ENCODE data around the gene AMER3.
"Not testable (repeated sequence)": the region's sequence is repeated elsewhere in the genome, so short reads cannot be mapped to it uniquely, and the experiment has no call there.

The AMER3 gene, protein sequence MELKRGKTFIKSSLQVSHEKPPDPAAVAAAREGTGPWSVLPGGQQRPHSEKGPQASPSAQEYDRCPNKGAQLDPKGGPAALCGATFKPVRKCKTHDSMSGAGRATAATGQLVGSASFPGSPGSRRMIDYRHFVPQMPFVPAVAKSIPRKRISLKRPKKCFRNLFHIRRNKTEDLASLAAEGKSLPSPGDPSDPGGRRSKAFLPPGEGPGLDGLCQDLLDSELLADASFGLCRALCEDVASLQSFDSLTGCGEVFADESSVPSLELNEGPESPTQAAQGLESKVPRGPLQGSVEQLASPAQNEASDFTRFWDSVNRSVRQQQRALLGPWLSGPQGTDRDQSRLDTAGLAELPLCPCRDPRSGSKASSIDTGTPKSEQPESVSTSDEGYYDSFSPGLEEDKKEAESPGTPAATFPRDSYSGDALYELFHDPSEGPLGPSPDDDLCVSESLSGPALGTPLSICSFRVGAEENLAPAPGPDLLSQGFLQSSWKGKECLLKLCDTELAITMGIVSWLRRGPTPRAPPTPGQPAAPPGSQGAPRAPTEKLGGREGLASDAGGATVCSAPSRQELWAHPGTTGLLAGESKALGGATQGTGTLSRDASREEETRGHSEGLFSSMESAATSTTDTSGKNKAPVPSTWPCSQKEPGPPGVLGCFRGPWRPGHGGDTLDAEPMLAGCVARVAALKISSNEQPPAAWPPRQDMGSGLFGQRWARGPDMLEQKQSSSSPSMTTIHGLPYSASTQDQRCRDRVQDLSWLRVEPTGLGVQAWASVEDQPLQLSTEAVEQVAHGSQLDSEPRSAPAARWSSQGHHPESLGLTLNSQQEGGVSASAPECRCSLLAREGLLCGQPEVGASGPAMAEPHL

DNA sequence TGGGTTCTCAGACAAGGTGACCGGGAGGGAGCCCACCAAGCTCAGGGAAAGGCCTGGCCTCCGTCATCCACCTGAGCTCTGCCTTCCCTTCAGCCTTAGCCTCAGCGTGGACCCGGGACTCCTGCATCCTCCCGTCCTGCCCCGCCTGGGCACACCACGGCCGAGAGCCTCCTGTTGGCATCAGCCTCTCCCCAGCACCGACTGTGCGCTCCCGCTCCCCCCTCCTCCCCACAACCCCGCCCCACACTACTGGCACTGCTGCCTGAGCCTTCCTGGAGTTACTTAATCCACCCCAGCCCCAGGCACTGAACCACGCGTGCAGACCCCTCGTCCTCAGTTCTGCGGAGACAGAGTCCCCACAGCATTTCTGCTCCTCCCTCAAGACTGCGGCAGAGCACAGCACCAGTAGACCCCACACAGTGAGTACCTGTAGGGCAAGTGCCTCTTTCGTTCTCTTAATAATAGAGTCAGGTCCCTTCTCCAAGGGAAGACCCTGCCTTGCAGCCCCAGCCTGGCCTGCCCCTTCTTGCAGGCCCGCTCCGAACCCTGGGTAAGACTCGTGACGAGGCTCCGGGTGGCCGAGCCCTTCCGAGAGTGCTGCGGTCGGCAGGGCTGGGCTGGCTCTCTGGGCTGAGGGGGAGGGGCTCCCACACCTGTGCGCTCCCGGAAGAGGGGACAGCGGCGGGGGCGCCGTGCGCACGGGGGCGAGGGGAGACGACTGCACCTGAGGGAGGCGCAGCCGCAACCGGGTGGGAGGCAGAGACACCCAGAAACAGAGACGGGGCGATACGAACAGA, at the start of gene AMER3:
TSS of gene AMER3 (plus strand) at position 285 of the 797 bp plus-strand sequence. CDS start 6,533 bp downstream, outside the sequence.
- peak; percentile 69 for DNase-seq

DNA sequence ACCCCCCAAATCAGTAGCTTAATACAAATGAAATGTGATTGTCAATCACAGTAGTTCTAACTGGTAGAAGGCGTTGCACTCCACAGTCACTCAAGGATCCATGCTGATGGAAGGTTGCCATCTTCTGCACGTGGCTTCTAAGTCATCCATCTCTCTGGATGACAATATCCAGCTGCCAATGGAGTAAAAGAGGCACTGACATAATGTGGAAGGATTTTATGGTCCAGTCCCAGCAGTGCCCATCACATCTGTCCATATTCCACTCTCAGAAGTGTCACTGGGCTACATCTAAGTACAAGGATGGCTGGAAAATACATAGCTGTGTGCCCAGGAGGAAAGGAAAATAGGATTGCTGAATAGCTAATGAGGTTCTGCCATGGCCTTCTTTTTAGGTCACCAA, 40.5 kb upstream of the AMER3 start:
- DNase-seq = not testable (repeated sequence)

DNA sequence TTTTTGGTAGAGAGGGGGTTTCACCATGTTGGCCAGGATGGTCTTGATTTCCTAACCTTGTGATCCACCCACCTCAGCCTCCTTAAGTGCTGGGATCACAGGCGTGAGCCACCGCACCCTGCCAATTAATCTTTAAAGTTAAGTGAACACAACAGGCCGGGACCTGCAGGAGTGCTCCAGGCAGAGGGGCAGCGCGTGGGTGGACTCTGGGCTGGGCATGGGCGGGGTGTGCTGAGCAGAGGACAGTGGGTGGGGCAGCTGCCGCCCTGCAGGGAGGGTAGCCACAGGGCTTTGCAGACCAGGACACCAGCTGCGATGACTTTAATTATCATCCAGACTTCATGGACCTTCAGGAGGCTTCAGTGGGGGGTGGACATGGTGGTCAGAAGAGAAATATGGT, 35.3 kb upstream of the AMER3 start:
- DNase-seq = no peak

DNA sequence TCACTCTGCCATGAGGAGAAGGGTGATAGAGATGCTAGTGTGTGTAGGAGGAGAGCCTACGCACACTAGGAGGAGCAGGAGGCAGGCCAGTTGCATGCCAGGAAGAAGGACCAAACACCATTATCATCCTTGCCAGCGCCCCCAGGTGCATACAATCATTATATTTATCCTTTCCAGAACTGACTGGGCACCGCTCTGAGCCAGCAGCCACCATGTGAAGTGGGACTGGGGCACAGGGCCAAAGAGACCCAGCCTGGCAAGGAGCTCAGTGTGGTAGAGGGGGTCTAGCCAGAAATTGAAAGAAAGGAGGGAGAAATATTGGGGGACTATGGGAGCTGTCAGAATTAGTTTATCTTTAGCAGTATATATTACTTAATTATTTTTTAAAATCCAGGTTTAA, 34.8 kb upstream of the AMER3 start:
- no peak for DNase-seq

DNA sequence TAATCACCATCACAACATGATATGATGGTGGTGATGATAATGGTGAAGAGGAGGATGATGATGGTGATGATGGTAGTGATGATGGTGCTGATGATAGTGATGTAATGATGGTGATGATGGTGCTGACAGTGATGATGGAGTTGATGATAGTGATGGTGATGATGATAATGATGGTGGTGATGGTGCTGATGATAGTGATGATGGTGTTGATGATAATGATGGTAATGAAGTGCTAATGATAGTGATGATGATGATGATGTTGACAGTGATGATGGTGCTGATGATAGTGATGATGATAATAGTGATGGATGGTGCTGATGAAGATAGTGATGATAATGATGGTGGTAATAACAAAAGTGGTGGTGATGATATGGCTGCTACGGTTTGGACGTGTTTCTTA, 30.9 kb upstream of the AMER3 start:
- no peak for DNase-seq

DNA sequence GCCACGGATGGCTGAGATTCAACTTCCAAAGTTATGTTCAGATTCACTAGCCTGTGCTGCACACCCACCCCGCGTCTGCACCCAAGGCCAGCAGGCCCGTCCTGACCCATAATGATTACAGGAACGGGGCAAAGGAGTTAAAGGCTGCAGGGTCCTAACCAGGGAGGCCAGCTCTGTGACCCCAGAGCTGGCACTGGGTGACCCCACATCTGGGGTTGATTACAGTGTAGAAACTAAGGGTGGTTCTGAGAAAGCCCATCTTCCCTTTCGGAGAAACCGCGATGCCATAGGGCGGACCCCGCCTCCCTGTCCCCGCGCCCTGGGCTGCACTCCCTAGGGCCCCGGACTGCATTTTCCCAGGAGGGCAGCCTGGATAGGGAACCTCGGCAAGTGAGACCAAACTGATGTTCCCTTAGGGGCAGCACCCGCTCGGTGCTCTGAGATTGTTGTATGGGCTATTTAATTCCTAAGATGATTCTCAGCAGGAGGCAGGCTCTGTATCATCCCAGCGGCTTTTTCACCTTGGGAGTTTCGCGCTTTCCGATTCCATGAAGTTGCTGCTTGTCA, 28.6 kb upstream of the AMER3 start:
- DNase-seq = no peak

DNA sequence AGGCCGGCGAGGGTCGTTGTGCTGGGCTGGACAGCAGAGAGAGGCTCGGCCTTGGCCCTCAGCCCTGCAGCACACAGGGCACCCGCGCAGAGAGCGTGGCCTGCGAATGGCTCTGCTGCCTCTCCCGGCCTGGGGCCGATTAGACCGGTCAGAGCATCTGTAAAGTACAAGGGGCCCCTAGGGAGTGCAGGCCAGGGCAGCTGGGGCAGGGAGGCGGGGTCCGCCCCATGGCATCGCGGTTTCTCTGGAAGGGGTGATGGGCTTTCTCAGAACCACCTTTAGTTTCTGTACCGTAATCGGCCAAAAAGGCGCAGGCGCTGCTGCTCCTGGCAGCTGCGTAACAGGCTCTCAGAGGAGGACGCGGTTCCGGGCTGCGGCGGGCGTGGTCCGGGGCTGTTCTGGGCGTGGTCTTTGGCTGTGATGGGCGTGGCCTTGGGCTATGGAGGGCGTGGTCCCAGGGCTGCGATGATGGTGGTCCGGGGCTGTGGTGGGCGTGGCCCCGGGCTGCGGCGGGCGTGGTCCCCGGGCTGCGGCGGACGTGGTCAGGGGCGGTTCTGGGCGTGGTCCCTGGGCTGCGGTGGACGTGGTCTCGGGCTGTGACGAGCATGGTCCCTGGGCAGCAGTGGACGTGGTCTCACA, 27.9 kb upstream of the AMER3 start:
- DNase-seq = no peak

DNA sequence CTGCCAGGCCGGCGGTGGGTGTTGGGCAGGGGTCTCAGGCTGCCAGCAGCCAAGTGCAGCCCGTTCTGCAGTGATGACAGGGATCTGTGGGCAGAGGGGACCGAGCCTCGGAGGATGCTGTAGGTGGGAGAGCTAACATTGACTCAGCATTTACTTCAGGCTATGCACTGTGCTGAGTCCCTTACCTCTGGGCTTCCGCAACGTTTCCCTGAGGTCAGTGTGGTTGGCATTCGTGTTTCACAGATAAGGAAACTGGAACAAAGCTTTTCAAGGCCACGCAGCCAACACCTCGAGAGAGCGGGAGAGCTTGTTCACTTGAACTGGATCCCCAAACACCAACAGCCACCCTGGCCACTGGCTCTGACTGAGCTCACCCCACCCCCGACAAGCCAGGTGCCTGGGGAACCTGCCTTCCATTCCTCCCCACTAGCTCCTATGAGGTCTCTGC, 27.3 kb upstream of the AMER3 start:
- peak; percentile 12 for DNase-seq

DNA sequence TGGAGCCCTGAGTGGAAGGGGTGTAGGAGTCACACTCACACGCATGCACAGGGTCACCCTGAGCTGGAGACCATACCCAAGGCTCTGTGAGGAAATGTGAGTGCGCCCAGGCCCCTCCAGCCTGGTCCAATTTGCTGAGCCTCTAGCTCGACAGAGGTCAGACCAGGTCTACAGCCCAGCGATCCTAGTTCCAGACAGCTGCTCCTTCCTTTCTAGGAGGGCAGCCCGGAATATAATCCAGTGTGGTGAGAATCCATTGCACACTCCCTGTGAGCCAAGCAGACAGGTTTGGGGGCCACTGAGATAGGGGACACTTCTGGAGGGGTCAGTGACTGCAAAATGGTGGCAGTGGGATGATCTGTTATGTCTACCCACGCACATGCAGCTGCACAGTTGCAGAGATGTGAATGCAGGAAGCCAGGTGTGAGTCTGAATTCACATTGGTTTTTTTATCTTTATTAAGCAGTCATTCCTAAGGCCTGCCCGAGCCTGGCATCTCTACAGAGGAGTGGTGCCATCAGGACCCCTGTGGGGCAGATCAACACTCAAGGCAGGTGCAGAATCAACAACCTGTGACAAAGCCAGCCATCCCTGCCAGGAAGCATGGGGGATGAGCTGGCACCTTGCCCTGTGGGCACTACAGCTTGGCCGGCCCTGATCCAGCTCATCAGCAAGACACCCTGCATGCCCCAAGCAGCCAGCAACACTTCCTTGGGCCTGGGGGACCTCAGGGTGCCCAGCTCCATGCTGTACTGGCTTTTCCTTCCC, 26.6 kb upstream of the AMER3 start, which contains the start of gene GPR148:
TSS of gene GPR148 (plus strand) at position 522 of the 768 bp plus-strand sequence. CDS start at position 604, 82 bp downstream.
- peak; percentile 94 for DNase-seq

DNA sequence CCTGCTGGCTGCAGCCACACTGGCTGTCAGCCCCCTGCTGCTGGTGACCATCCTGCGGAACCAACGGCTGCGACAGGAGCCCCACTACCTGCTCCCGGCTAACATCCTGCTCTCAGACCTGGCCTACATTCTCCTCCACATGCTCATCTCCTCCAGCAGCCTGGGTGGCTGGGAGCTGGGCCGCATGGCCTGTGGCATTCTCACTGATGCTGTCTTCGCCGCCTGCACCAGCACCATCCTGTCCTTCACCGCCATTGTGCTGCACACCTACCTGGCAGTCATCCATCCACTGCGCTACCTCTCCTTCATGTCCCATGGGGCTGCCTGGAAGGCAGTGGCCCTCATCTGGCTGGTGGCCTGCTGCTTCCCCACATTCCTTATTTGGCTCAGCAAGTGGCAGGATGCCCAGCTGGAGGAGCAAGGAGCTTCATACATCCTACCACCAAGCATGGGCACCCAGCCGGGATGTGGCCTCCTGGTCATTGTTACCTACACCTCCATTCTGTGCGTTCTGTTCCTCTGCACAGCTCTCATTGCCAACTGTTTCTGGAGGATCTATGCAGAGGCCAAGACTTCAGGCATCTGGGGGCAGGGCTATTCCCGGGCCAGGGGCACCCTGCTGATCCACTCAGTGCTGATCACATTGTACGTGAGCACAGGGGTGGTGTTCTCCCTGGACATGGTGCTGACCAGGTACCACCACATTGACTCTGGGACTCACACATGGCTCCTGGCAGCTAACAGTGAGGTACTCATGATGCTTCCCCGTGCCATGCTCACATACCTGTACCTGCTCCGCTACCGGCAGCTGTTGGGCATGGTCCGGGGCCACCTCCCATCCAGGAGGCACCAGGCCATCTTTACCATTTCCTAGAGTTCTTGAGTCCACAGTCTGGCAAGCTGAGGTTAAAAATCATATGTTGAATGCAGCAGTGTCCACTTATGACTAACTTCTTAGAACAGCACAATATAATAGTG, 25.7 kb upstream of the AMER3 start:
- DNase-seq = peak; percentile 73

DNA sequence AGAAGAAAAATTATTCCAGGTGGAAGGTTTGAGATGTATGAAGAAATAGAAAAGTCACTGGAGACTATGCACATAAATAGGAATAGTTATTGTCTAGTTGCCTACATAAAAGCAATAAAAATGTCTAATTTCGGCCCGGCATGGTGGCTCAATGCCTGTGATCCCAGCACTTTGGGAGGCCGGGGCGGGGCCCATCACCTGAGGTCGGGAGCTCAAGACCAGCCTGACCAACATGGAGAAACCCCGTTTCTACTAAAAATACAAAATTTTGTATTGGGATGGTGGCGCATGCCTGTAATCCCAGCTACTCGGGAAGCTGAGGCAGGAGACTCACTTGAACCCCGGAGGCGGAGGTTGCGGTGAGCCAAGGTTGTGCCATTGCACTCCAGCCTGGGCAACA, 23.1 kb upstream of the AMER3 start:
- DNase-seq = not testable (repeated sequence)

DNA sequence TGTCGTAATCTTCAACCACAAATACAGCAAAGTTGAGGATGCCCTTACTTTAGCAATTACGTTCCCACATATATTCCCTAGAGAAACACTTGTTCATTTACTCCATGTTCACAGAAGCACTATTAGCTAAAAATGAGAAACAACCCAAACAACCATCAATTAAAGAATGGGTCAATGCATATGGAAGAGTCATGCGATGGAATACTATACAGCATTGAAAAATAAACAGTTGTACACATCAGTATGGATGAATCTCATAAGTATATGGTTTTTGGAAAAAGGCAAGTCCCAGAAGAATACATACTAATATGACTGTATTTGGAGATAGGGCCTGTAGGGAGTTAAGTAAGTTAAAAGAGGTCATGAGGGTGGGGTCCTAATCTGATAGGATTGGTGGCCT, 20.1 kb upstream of the AMER3 start:
- DNase-seq = no peak

DNA sequence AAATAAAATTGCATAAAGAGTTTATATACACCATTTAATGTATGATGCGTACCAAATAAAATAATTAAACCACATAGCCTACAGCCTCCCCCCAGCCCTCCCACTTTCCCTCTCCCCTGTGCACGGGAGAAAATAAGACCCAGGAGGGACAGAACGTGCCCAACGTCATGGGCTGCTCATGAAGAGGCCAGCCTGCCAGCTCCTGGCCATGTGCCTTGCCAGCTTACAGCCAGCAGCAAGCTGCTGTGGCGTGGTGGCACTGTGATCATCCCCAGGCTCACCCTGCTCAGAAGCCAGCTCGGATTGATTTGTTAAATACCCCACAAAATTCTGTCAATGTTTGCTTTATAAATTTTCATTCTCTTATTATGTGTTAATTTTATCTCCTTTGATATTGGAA, 18.9 kb upstream of the AMER3 start:
- DNase-seq = no peak

DNA sequence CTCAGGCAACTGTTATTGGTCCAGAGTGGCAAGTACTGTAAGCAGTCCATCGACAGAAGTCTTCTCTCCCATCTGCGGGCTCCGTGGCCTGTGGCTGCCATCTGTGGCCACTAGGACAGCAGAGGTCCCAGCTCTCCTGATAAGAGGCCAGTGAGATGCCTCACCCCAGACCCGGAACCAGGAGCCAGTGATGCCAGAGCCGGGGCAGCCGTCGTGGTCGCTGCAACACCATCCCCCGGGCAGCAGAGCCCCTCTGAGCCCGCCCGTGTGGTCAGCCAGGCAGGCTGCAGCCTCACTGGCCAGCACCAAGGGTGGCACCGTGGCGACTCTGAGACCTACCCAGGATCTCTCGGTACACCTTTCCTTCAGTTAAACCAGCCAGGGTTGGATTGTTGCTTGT, 17.7 kb upstream of the AMER3 start:
- DNase-seq = no peak

DNA sequence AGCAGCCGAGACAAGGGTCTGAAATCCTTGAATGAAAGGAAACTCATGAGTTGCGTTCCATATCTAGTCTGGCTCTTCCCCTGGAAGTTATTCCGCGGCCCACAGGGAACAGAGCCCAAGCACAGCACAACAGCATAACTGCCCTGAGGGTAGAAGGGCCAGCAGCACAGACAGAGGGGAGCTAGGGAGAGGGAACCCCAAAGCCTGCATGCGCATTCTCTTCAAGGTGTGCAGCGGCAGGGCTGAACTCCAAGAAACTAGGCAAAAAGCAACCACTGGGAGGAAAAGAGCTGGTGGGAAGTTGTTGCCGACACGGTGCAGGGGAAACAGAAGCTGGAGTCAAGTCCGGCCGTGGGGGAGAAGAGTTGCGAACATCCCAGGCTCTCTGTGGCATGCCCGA, 14.7 kb upstream of the AMER3 start:
- DNase-seq = no peak

DNA sequence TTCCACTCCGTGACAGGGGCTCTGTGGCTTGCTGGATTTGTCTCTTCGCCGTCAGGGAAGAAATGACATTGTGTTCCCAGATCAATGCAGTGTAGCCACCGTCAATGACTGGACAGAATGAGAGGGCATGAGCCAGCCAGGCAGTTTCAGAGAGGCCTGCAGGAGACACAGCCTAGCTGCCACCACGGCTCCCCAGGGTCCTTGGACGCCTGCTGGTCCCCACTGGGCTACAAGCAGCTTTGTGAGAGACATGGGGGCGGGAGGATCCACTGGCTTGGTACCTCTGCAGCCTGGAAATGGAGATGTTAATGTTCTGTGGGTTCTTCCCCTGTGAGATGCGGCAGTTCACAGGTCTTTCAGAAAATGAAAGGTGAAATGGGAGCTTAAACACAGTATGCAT, 12.1 kb upstream of the AMER3 start:
- DNase-seq = no peak

DNA sequence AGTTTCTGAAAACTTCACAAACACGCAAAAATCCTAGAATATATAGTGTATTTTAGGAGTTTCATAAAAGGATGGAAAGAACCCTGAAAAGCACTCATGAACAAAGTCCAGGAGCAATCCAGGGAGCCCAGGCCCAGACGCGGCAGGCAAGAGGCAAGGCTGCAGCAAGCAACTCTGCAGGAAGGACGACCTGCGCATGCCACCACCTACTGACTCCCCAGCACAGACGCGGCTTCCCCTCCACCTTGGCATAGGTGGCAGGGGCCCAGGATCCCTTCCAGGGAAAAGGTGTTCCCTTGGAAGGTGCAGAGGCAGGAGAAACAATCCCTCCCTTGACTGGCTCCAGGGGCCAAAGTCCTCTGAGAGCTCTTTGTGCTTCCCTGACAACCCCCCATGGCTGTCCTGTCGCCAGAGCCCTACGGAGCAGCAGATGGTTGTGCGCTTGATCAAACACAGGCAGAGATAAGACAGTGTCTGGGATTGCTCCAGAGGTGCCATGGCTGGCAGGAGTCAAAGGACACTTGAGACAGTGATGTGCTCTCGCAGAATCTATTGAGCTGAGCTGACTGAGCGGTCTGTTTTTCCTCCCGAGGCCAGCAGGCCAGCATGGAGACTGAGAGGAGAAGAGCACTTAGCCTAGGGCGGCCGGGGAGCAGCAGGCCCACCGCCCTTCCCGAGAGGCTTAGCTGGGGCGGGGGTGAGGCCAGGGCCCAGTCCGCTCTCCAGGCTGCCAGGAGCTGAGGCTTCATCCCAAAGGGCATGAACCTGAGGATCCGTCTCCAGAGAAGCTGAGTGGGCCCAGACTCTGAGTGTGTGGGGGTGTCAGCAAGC, 10.8 kb upstream of the AMER3 start:
- DNase-seq = peak; percentile 21

DNA sequence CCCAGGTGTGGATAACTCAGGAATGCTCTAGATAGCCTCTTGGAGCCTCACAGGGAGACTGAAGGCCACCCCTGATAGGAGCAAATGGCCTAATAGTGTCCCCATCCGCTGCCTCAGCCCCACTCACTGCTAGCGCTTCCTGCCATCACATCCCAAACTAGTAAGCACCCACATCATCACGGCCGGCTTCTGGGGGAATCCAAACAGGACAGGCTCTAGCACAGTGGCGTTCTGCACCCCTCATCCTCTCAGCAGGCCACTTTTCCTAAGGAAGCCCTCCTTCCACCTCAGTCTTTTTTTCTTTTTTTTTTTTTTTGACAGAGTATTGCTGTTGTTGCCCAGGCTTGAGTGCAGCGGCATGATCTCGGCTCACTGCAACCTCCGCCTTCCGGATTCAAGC, 6.3 kb upstream of the AMER3 start:
- DNase-seq = no peak

DNA sequence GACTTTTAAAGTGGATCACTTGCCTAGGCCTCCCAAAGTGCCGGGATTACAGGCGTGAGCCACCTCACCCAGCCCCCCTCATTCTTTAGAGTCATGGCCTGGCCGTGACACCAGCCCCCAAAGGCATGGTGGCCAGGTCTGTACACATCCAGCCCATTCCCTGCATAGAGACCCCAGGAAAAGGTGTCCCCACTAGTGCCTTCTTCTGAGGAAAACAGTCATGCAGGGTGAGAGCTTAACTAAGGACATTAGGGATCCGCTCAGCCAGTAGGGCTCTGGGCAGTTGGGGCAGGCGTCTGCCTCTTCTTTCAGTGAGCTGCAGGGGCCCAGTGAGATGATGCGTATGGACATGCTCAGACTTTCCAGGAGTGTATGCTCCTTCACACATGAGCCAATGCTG, 5.7 kb upstream of the AMER3 start:
- no peak for DNase-seq
